ENCODE results near the gene PROC. TPM values are rescaled to one million over a fixed set of nuclear protein-coding genes. Genes with fewer than 3 reads are reported as not detected.

The PROC gene
- total and polyA plus RNA-seq, 2 of the 8 experiments (the other 6 are each of a cell fraction or from before 2014, with no cell fraction given) = 1.5 to 1.6 TPM

DNA sequence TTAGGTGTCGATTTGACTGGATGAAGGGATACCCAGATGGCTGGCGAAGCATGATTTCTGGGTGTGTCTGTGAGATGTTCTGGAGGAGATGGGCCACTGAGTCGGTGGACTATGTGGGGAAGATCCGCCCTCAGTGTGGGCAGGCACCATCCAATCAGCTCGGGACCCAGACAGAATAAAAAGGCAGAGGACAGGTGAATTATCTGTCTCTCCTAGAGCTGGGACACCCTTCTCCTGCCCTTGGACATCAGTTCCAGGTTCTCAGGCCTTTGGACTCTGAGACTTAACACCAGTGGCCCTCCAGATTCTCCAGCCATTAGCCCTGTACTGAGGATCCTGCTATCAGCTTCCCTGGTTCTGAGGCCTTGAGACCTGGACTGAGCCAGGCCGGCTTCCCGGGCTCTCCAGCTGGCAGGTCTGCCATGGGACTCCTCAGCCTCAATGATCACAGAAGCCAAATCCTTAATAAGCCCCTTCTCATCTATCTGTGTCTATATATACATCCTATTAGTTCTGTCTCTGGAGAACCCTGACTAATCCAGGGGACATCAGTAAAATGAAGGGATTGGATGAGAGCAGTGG lies 11.7 kb downstream of the PROC start (continued):
- TF ChIP-seq HDAC2 (IDR thresholded peaks at IDR 0.05; ENCODE audit: borderline replicate concordance in 1 of 2, low read depth in 2 of 2, low read length in 2 of 2) (no peak), SP4 (IDR thresholded peaks at IDR 0.05; ENCODE audit: low read length) (no peak)
